RWPE1 (cell line): Measurements from ENCODE around the gene AMACR.

Experiments used
- CTCF ChIA-PET: fragments of 350-600 bp; sonication (Branson Sonifier 250); formaldehyde crosslinking; extraction: SDS; loops from one replicate; lab custom pipeline; 2021; lab: Yijun Ruan, JAX
- POLR2A ChIA-PET: fragments of 400-600 bp; formaldehyde crosslinking; extraction: SDS; loops from one replicate; lab custom pipeline; 2020; ENCODE audit warnings: antibody characterized with exemption; ENCODE audit not compliant: low non-redundant PET; lab: Yijun Ruan, JAX
- DNase-seq: peaks from one replicate; pipeline ENCODE4 v3.0.0; 2012; ENCODE audit warnings: low spot score
- H3K27ac ChIP-seq: fragments of 450-650 bp; 2 replicates; pipeline ENCODE4 v1.5.1; 2017
- CTCF ChIP-seq: fragments of 450-650 bp; conservative IDR thresholded peaks from 2 replicates; pipeline ENCODE4 v1.5.1; 2017; ENCODE audit warnings: low read depth, mild to moderate bottlenecking

Gene AMACR

GRCh38 chr5:34020726-34021125 is 12.9 kb upstream of the AMACR start:
- no peak for TF ChIP-seq CTCF
- H3K27ac ChIP-seq, result no peak overlapping the region
- ChIA-PET CTCF (interaction anchor here (0.6 kb wide), 1 partner anchor 17 kb away, joined by 4 read pairs; no protein-coding TSS in a partner anchor), POLR2A (no interaction called here)
- no peak for DNase-seq

GRCh38 chr5:34017254-34017653 is 9.4 kb upstream of the AMACR start:
- no peak overlapping the region for H3K27ac ChIP-seq
- POLR2A ChIA-PET, result no interaction called here
- no peak for DNase-seq
- TF ChIP-seq CTCF, result no peak
- CTCF ChIA-PET, result interaction anchor here (0.9 kb wide), 1 partner anchor 9 kb away, joined by 4 read pairs; no protein-coding TSS in a partner anchor

- ChIA-PET CTCF (no interaction called here), POLR2A (no interaction called here)
- DNase-seq, result no peak
- no peak overlapping the region for H3K27ac ChIP-seq
- TF ChIP-seq CTCF, result no peak
These were observed 8.9 kb upstream of the AMACR start for GRCh38 chr5:34016750-34017149.

GRCh38 chr5:34016222-34016621 is 8.4 kb upstream of the AMACR start:
- no peak for TF ChIP-seq CTCF
- CTCF ChIA-PET, result no interaction called here

GRCh38 chr5:34015120-34015822 is 7.4 kb upstream of the AMACR start:
- no peak for DNase-seq
- CTCF ChIA-PET, result no interaction called here
- no peak for TF ChIP-seq CTCF
- POLR2A ChIA-PET, result no interaction called here
- H3K27ac ChIP-seq, result no peak overlapping the region

More at GRCh38 chr5:34016222-34016621, 8.4 kb upstream of the AMACR start:
- H3K27ac ChIP-seq, result no peak overlapping the region
- POLR2A ChIA-PET, result no interaction called here
- DNase-seq, result no peak

- DNase-seq, result no peak
- no peak overlapping the region for H3K27ac ChIP-seq
- ChIA-PET CTCF (no interaction called here), POLR2A (no interaction called here)
- no peak for TF ChIP-seq CTCF
These were observed 6.8 kb upstream of the AMACR start for GRCh38 chr5:34014626-34015025.
